ENCODE data around the gene ACOT7. TPM values are rescaled to one million over a fixed set of nuclear protein-coding genes. Genes with fewer than 3 reads are reported as not detected.

Gene ACOT7
- total RNA-seq, 2 experiments from 2014 or later, result 5.3 to 5.4 TPM

GRCh38 chr1:6251681-6252373, 141.7 kb downstream of the ACOT7 start:
- Mint-ChIP-seq H3K36me3 (ENCODE audit: low read depth) (no peaks in the 10 kb centered on the region), H3K9me3 (no peaks in the 10 kb centered on the region), H3K4me1 (ENCODE audit: low read depth) (peaks cover 6% of the 10 kb centered on the region), H3K27me3 (peaks cover 43% of the 10 kb centered on the region), H3K27ac (no peak overlapping the region), H3K4me3 (no peak overlapping the region)
- POLR2A ChIA-PET, result no interaction called here
- Histone ChIP-seq H3K36me3 (ENCODE audit: insufficient read depth, low read length) (no peaks in the 10 kb centered on the region), H3K4me3 (ENCODE audit: low read length) (no peak overlapping the region), H3K27ac (ENCODE audit: low read depth in 1 of 2, low read length in 2 of 2) (no peak overlapping the region), H3K27me3 (ENCODE audit: control insufficient read depth in 1 of 2, insufficient read depth in 2 of 2, low read length in 2 of 2) (peaks cover 33 to 41% of the 10 kb centered on the region in 2 experiments), H3K9me3 (ENCODE audit: control insufficient read depth in 1 of 2, insufficient read depth in 1 of 2, low read length in 2 of 2) (peaks cover 0 to 4% of the 10 kb centered on the region in 2 experiments), H3K4me1 (ENCODE audit: insufficient read depth, low read length) (peaks cover 5% of the 10 kb centered on the region)
- DNase-seq, result no peak
- CTCF ChIA-PET, result no interaction called here
- intact Hi-C loops (cut with DNase I, micrococcal nuclease), result no loop called here
- TF ChIP-seq CTCF (IDR thresholded peaks at IDR 0.05), result no peak
- ATAC-seq (ENCODE audit: poor library complexity), result no peak

- H3K27ac ChIP-seq (ENCODE audit: low read depth in 1 of 2, low read length in 2 of 2), result no peak overlapping the region
- Mint-ChIP-seq H3K9me3 (no peaks in the 10 kb centered on the region), H3K27me3 (peaks cover 49% of the 10 kb centered on the region), H3K4me1 (ENCODE audit: low read depth) (peaks cover 12% of the 10 kb centered on the region), H3K4me3 (no peak overlapping the region), H3K36me3 (ENCODE audit: low read depth) (no peaks in the 10 kb centered on the region), H3K27ac (no peak overlapping the region)
- intact Hi-C loops (cut with DNase I, micrococcal nuclease), result no loop called here
- no peaks in the 10 kb centered on the region for H3K36me3 ChIP-seq (ENCODE audit: insufficient read depth, low read length)
- H3K4me3 ChIP-seq (ENCODE audit: low read length), result no peak overlapping the region
- peaks cover 0 to 7% of the 10 kb centered on the region in 2 experiments for H3K9me3 ChIP-seq (ENCODE audit: control insufficient read depth in 1 of 2, insufficient read depth in 1 of 2, low read length in 2 of 2)
- POLR2A ChIA-PET, result no interaction called here
- ATAC-seq (ENCODE audit: poor library complexity) (no peak), DNase-seq (no peak)
- H3K4me1 ChIP-seq (ENCODE audit: insufficient read depth, low read length), result peaks cover 11% of the 10 kb centered on the region
- no peak for TF ChIP-seq CTCF (IDR thresholded peaks at IDR 0.05)
- H3K27me3 ChIP-seq (ENCODE audit: control insufficient read depth in 1 of 2, insufficient read depth in 2 of 2, low read length in 2 of 2), result peaks cover 39 to 45% of the 10 kb centered on the region in 2 experiments
- CTCF ChIA-PET, result no interaction called here
Observed at GRCh38 chr1:6251233-6251632, 142.3 kb downstream of the ACOT7 start.

- Histone ChIP-seq H3K36me3 (ENCODE audit: insufficient read depth, low read length) (no peaks in the 10 kb centered on the region), H3K9me3 (ENCODE audit: control insufficient read depth in 1 of 2, insufficient read depth in 1 of 2, low read length in 2 of 2) (peaks cover 0 to 11% of the 10 kb centered on the region in 2 experiments), H3K27me3 (ENCODE audit: control insufficient read depth in 1 of 2, insufficient read depth in 2 of 2, low read length in 2 of 2) (peaks cover 47 to 57% of the 10 kb centered on the region in 2 experiments), H3K4me1 (ENCODE audit: insufficient read depth, low read length) (peaks cover 24% of the 10 kb centered on the region), H3K4me3 (ENCODE audit: low read length) (no peak overlapping the region), H3K27ac (ENCODE audit: low read depth in 1 of 2, low read length in 2 of 2) (no peak overlapping the region)
- ATAC-seq (ENCODE audit: poor library complexity), result no peak
- Mint-ChIP-seq H3K9me3 (no peaks in the 10 kb centered on the region), H3K27me3 (peaks cover 53% of the 10 kb centered on the region), H3K36me3 (ENCODE audit: low read depth) (no peaks in the 10 kb centered on the region), H3K27ac (no peak overlapping the region), H3K4me3 (no peak overlapping the region), H3K4me1 (ENCODE audit: low read depth) (peaks cover 15% of the 10 kb centered on the region)
- intact Hi-C loops (cut with DNase I, micrococcal nuclease), result loop anchor here (5.0 kb wide), 2 partner anchors 143 to 738 kb away; no protein-coding TSS in a partner anchor
- no peak for DNase-seq
- TF ChIP-seq CTCF (IDR thresholded peaks at IDR 0.05), result no peak
- POLR2A ChIA-PET, result no interaction called here
- CTCF ChIA-PET, result no interaction called here
Observed at GRCh38 chr1:6249739-6250689, 143.6 kb downstream of the ACOT7 start.

All from CD4-positive, alpha-beta T cell (primary cell).